8988T (cell line): Measurements from ENCODE around the gene FBXL17.
"Not testable (repeated sequence)": the region's sequence is repeated elsewhere in the genome, so short reads cannot be mapped to it uniquely, and the experiment has no call there.

Source experiments
- DNase-seq: peaks from one replicate; pipeline ENCODE4 v3.0.0; 2011

FBXL17 gene

DNA sequence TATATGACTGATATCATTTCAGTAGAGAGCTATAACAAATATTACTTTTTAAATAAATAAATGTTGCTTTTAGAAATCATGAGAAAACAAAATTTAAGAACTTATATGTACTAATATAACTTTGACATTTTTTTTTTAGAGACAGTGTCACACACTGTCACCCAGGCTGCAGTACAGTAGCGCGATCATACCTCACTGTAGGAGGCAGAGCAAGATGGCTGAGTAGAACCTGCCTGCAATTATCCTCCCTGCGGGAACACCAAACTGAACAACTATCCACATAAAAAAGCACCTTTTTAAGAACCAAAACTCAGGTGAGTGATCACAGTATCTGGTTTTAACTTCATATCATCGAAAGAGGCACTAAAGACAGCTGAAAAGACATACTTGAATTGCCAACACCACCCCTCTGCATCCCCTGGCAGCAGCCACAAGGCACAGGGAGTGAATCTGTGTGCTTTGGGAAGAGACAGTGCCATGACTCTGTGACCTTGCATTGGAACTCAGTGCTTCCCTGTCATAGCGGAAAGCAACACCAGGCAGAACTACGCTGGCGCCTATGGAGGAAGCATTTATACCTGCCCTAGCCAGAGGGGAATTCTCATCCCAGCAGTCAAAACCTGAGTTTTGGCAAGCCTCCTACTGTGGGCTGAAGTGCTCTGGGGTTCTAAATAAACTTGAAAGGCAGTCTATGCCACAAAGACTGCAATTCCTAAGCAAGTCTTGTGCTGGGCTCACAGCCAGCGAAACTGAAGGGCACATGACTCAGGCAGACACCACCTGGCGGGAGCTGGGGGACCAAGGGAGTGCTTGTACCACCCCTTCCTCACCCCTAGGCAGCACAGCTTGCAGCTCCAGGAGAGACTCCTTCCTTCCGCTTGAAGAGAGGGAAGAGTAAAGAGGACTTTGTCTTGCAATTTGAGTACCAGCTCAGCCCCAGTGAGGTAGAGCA, 142.7 kb downstream of the FBXL17 start:
- DNase-seq = no peak

DNA sequence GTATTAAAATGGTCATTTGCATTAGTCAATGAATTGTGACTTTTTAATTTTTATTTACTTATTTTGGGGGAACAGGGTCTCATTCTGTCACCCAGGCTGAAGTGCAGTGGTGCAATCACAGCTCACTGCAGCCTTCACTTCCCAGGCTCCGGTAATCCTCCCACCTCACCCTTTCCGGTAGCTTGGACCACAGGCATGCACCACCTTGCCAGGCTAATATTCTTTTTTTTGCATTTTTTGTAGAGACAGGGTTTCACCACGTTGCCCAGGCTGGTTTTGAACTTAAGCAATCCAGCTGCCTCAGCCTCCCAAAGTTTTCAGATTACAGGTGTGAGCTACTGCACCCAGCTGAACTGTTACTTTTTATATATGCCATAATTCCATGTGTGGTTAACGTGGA, 143.4 kb downstream of the FBXL17 start:
- DNase-seq = no peak

DNA sequence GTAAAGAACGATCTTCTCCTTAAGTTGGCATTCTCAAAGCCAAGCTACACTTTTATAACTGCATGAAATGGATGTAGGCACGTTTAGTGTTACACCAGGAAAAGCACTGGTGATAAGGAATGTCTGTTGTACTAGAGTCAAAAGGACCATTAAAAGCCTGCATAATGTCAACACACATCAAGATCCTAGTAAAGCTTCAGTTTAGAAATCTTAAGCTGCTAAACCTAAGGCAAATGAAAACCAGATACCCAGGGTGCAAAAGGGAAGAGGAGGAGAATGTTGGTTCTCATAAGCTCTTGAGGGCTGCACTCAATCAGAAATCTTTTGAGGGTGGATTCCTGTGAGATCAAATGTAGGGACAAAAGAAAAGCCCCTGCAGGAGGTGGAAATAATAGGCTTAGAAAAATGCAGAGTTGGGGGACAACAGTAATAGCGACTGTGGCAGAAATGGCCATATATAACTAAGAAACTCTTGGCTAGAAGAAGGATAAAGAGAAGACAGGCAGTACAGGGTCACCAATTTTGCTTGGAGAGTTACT, 148.2 kb downstream of the FBXL17 start:
- no peak for DNase-seq

DNA sequence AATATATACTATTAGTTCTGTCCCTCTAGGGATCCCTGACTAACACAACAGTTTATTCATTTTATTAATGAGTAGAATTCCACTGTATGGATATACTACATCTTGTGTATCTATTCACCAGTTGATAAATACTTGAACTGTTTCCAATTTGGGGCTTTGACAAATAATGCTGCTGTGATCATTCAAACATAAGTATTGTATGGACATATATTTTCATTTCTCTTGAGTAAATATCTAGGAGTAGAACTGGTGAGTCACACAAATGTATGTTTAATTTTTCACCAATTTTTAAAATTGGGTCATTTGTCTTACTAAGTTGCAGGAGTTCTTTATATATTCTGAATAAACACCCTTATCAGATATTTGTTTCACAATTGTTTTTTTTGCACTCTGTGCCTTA, 149.1 kb downstream of the FBXL17 start:
- no peak for DNase-seq

DNA sequence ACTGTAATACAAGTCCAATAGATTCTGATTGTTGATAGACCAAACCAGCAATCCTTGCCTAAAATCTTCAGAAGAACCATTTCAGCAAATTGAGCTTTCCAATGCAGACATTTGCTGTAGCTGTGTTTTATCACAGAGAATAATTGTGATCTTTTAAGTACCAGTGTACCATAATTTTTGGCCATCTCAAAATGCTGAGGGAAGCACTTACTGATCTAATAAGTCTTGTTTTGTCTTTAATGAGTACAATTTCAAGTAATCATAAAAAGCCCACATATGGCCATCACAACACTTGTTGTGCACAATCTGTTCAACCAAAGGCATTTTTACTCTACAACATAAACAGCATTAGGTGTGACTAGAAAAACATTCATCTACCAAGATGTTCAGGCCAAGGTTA, 159.9 kb downstream of the FBXL17 start:
- no peak for DNase-seq

DNA sequence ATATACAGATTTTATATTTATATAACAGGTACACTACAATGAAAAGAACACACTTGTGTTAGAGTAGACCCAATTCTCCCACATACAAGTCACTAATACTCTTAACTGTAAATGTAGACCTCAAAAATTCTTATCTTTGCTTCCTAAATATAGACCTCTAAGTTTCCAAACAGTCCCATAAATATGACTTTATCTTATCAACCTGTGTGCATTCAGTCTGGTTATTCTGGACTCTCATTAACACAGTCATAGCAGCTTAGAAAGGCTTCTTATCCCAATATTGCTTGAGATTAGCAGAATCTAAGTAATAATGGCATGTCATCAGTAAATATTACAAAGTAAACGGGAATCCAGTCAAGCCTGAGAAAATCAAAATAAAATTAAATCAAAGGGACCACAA, 161.1 kb downstream of the FBXL17 start:
- DNase-seq = no peak

DNA sequence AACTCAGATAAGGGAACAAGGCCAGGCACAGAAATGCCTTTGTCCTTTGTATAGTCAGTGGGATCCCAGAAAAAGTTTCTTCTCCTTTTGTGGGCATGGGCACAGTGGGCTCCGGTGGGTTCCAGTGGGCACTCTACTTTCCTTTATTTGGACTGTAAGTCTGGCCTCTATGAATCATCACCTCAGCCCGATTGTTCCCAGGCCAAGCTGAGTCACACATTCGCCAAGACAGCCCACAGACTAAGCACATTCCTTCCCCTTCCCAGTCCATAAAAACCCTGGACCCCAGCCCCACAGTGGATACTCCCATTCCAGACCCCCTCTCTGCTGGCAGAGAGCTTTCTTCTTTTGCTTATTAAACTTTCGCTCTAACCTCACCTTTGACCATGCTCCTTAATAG, 165.0 kb downstream of the FBXL17 start:
- no peak for DNase-seq

DNA sequence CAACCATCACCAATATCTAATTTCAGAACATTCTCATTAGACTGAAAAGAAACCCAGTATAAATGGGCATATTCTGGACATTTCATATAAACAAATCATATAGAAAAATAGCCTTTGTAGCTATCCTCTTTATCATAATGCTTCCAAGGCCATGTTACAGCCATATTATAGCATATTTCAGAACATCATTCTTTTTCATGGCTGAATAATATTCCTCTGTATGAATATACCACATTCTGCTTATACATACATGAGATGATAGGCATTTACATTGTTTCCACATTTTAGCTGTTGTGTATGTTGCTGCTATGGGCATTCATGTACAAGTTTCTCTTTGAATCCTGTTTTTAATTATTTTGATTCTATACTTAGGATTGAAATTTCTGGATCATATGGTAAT, 167.0 kb downstream of the FBXL17 start:
- DNase-seq = no peak

DNA sequence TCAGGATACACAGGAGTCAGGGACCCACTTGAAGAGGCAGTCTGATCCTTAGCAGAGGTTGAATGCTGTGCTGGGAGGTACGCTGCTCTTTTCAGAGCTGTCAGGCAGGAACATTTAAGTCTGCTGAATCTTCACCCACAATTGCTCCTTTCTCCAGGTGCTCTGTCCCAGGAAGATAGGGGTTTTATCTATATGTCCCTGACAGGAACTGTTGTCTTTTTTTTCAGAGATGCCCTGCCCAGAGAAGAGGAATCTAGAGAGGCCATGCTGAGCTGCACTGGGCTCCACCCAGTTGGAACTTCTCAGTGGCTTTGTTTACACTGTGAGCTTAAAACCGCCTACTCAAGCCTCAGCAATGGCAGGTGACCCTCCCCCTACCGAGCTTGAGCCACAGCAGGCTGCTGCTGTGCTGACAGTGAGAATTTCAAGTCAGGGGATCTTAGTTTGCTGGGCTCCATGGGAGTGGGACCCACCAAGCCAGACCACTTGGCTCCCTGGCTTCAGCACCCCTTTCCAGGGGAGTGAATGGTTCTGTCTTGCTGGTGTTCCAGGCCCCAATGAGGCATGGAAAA, 169.0 kb downstream of the FBXL17 start:
- no peak for DNase-seq

DNA sequence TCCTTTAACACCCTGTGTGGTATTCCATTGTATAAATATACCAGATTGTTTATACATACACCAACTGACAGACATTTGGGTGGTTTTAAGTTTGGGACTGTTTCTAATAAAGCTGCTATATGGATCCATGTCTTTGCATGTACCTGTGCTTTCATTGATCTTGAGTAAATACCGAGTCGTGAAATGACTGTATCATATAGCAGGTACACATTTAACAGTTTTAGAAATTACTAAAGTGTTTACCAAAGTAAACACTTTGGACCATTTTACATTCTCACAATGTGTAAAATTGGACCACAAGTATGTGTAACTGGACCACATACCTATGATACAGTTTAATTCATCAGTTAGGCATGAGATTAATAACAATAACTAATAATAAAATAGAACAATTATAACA, 175.2 kb downstream of the FBXL17 start:
- DNase-seq = no peak

DNA sequence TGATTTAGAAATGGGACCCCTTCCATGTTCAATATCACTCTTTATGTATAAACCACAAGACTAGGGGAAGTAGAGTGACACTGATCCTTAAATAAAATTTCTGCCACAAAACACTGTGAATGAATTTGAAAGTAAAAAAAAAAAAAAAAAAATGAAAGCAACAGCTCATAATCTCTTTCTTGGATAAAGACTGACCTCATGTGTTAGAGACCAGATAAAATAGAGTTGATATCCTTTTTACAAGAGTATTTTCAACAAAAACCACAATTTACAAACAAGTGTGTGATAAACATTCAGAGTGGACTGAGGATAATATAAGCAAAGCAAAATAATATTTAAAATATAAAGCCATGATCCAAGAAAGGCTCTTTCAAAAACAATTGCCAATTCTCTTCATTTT, 180.2 kb downstream of the FBXL17 start:
- DNase-seq = no peak

DNA sequence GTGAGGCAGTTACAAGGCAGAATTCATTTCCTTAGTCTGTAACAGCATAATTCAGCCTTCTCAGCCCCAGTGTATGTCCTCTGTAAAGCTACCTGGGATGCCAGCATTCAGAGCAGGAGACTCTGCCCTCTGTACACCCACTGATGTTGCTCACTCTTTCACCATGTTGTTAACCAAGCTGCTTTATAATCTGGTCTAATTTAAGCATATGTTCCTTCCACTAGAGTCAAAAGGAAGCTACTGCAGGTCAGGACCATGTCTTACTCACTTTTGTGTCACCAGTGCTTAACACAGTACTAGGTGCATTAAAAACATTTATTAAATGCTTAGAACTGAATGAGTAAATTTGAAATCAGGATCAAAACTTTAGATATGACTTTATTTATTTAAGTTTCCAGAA, 185.6 kb downstream of the FBXL17 start:
- no peak for DNase-seq

DNA sequence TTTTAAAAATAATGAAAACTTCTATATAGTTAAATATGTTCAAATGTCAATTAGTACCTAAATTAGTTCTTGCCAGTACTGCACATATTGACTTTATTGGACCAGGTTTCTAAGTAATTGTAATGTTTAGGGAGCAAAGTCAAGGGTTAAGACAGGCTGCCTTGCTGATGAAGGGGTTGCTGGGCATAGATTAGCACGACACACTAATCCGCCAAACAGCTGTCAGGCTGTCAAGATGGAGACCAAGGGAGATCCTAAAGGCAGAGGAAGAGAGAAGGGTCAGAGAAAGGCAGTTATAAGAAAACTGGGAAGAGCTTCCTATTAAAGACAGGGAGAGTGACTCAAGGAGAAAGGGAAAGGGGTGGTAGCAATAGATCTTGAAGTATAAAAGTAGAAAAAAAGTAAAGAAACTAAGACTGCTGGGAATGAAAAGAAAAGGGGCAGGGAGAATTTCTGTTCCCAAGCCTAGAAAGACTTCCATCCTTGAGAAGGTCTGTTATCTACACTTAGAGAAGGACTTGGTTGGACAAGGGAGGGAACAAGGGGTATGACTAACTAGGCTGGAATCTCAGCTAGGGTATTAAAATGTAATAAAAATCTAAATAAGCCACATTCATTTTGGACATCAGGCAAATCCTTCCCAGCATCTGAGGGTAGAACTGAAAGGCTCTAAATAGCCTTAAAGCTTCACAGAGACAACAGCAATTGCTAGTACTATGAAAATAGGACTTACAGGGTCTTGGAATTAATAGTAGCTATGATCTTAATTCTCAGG, 188.7 kb downstream of the FBXL17 start:
- DNase-seq = no peak

DNA sequence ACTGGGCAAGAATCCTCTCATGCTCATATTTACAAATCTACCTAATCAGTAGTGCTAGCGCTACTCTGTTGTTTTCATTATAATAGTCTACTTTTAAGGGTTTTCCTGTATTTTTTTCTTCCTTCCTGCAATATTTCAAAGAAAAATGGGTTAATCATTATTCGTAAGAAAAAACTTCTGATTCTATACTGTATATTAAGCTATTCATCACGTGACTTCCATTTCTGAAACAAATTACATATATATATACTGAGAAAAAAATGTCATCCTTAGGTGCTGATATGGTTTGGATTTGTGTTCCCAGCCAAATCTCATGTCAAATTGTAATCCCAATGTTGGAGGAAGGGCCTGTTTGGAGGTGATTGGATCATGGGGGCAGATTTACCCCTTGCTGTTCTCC, 197.0 kb downstream of the FBXL17 start:
- DNase-seq = no peak

DNA sequence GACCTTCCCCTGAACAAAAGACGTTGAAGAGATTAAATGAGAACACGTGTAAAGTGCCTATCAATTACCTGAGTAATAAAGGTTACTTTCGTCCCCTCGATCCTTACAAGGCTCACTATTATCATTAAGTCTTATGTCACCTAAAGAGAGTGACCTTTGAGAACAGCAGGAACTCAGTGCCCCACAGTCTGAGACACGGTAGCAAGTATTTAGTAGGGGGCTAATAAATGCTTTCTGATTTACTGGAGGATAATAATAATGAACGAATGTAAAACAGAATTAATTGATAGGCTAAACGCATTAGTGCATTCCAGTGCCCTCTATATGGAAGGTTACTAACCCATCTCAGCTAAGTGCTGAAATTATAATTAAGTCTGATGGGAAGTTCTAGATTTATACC, 199.9 kb downstream of the FBXL17 start:
- no peak for DNase-seq

DNA sequence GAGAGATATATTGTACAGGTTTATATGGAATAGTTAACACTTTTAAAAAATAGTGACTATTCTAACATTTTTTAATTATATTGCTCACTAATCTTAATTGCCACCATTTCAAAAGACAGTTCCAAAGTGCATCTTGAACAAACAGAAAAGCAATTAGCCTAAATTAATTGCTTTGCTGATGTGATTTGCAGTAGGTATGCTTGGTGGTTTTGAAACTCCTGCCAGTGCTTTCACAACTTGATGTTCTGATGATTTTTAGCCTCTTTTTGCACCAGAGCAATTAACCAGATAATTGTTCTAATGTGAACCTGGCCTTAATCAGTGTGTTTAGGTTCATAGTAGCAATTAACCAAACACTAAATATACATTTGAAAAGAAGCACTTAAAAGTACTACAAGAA, 207.6 kb downstream of the FBXL17 start:
- no peak for DNase-seq

DNA sequence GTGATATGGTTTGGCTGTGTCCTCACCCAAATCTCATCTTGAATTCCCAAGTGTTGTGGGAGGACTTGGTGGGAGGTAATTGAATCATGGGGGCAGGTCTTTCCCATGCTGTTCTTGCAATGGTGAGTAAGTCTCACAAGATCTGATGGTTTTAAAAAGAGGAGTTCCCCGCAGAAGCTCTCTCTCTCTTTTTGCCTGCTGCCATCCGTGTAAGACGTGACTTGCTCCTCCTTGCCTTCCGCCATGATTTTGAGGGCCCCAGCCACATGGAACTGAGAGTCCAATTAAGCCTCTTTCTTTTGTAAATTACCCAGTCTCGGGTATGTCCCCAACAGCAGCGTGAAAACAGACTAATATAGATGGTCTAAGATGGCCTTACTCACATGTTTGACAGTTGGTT, 210.1 kb downstream of the FBXL17 start:
- no peak for DNase-seq

DNA sequence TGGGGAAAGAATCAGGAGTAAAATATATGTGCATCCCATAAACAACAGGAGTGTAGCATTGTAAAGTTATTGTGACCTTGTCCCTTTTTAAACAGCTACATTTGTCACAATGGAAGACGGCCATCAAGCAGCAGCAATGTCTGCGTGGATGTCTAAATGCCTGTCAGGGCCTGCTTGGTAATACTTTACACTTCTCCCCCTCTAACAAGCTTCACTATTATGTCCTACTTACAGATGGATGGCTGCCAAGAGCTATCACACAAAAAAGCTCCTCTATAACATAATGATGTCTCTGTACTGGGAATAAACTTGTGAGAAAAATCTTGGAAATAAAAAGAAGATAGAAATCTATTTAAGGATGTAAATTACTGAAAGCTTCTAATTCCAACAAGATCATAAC, 213.0 kb downstream of the FBXL17 start:
- no peak for DNase-seq

DNA sequence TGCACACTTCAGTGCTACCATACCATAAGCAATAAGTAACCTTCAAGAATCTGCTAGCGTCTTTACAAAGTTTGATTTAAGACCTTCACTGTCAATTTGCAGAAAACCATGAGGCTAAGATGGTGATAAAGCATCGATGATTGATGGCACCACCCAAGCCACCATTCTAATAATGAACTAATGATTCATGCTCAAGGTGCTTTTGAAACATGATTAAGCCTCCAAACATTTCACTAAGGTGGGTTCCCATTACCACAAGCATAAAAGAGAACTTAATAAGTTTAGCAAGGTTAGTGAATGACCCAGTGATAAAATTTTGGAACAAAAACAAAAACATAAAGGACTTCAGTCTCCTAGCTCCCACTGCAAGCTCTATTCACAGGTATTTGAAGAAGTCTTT, 214.7 kb downstream of the FBXL17 start:
- no peak for DNase-seq

DNA sequence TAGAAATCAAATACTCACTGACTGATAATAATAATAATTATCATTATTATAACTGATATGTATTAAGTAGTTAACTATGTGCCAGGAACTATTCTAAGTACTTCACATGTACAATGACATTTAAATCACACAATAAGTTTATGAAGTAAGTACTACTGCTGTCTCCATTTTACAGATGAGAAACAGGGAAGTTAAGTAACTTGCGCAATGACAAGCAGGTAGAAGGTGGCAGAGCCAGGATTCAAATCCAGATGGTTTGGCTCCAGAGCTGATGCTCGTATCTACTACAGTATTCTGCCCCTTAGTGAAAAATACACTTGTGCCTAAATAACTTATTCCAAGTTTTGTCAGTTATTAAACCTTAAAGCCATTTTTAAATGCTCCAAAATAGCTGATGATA, 217.3 kb downstream of the FBXL17 start:
- no peak for DNase-seq

DNA sequence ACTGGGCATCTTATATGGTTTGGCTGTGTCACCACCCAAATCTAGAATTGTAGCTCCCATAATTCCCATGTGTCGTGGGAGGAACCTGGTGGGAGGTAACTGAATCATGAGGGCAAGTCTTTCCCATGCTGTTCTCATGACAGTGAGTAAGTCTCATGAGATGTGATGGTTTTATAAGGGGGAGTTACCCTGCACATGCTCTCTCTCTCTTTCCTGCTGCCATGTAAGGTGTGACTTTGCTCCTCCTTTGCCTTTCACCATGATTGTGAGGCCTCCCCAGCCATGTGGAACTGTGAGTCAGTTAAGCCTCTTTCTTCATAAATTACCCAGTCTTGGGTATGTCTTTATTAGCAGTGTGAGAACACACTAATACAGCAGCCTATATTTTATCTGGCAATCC, 229.0 kb downstream of the FBXL17 start:
- not testable (repeated sequence) for DNase-seq

DNA sequence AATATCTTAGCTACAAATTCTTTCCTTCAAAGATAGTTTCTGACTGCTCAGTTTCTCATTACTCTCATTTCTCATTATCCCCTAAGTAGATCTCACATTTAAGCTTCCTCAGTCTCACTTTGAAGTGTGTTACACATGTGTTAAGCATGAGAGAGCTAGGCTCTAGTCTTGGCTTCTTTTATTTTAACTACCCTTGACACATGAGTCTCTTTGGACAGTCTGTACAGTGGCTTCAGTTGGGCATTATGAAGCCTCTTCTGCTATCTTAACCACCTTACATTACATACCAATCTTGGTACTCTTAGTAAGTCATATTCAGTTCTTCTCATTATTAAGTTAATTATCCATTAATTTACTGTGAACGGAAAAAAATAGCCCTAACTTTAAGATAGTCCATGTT, 232.5 kb downstream of the FBXL17 start:
- no peak for DNase-seq

DNA sequence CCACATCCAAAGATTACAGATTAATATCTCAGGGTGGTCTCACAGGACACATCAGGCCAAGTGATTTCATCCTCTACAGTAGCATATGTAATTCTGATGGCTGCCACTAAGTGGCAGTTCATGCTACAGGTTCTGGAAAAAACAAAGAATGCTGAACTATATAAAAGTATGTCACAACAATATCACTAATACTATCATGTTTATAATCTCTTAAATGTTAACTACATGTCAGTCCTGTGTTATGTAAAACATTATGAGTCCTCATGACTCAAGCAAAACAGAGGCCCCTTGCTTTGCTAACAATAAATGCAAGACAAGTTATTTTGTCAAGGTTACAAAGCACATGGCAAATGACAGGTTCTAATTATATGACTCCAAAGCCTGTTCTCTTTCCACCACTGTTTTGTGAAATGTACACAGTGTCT, 233.2 kb downstream of the FBXL17 start:
- DNase-seq = no peak

DNA sequence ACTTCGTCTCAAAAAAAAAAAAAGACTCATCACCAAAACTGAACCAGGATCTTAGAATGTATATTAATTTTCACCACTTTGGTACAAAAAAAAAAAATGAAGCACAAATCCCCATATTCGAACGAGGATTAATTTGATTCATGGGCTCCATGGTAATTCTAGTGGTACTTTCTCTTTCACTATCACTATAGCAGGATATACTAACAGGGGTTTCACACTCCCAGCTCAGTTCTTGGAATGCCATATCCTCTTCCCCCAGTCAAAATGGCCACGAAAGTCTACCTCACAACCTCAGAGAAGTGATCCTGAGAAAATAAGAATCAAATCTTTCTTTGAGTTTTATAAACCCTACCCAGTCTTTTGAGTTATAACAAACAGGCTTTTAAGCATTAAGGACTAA, 235.7 kb downstream of the FBXL17 start:
- DNase-seq = no peak
